ENCODE results near the gene PCDHB13.

GRCh38 chr5:141208478-141208877 is 5.2 kb upstream of the PCDHB13 start, which contains the start of gene PCDHB12:
- TF ChIP-seq, protein P1, sequence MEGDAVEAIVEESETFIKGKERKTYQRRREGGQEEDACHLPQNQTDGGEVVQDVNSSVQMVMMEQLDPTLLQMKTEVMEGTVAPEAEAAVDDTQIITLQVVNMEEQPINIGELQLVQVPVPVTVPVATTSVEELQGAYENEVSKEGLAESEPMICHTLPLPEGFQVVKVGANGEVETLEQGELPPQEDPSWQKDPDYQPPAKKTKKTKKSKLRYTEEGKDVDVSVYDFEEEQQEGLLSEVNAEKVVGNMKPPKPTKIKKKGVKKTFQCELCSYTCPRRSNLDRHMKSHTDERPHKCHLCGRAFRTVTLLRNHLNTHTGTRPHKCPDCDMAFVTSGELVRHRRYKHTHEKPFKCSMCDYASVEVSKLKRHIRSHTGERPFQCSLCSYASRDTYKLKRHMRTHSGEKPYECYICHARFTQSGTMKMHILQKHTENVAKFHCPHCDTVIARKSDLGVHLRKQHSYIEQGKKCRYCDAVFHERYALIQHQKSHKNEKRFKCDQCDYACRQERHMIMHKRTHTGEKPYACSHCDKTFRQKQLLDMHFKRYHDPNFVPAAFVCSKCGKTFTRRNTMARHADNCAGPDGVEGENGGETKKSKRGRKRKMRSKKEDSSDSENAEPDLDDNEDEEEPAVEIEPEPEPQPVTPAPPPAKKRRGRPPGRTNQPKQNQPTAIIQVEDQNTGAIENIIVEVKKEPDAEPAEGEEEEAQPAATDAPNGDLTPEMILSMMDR (IDR thresholded peaks at IDR 0.05 in 4 of 5, conservative IDR thresholded peaks at IDR 0.05 in 1 of 5) = no peak
- TF ChIP-seq POLR2A (IDR thresholded peaks at IDR 0.05) = no peak
